Muscle layer of colon (tissue), 2 donors: ENCODE measurements around the gene COA6.
"Not testable (repeated sequence)": the region's sequence is repeated elsewhere in the genome, so short reads cannot be mapped to it uniquely, and the experiment has no call there.

Experiments used
- H3K27ac ChIP-seq: one replicate; pipeline ENCODE4 v1.7.0; 2013; ENCODE audit warnings: low read depth, mild to moderate bottlenecking, low read length, moderate library complexity
- H3K27me3 ChIP-seq, 2 donors: one replicate each; pipeline ENCODE4 v1.7.0; 2013; ENCODE audit warnings: low read length in 2 of 2, mild to moderate bottlenecking in 2 of 2; ENCODE audit not compliant: insufficient read depth in 2 of 2, control insufficient read depth in 1 of 2
- H3K36me3 ChIP-seq: one replicate; pipeline ENCODE4 v1.7.0; 2013; ENCODE audit warnings: mild to moderate bottlenecking, low read length; ENCODE audit not compliant: insufficient read depth
- H3K4me1 ChIP-seq: one replicate; pipeline ENCODE4 v1.7.0; 2013; ENCODE audit warnings: mild to moderate bottlenecking, low read length; ENCODE audit not compliant: insufficient read depth
- H3K4me3 ChIP-seq, 2 donors: one replicate each; pipeline ENCODE4 v1.7.0; 2013; ENCODE audit warnings: low read length in 2 of 2, low read depth in 1 of 2, mild to moderate bottlenecking in 1 of 2, moderate library complexity in 1 of 2
- H3K9ac ChIP-seq: one replicate; pipeline ENCODE4 v1.7.0; 2013; ENCODE audit warnings: low read length
- H3K9me3 ChIP-seq: one replicate; pipeline ENCODE4 v1.7.0; 2013; ENCODE audit warnings: mild to moderate bottlenecking, low read length
- donor health status: abdominal sarcoma.
- donor health status: Adenocarcinoma of cecum.

The COA6 gene

DNA sequence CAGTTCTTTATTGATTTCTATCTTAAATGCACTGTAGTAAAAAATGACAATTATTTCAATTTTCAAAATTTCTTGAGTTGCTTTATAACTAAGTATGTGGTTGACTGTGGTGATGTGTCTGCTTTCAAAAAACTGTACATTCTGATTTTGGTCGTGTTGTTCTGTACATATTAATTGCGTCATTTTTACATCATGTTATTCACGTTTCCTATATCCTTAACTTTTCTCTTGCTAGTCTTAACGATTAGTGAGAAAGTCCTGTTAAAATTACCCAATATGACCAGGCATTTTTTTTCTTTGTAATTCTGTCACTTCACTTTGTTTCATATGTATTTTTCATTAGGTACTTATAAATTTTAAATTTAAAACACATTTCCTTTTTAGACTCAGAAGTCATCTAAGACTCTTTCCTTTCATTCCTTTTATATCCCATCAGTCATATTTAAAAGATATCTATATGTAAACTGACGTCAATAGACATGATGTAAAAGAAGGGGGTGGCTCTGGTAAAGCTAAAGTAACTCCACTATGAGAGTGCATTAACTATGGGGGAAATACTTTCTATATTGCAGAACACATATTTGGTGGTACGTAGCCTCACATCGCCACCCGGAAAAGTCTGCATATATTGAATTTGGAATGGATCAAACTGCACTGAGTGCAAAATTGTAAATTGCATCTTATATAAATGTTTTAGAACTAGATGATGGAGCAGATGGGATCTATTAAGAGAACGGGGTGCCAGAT, 1.1 kb upstream of the COA6 start:
- peak overlapping the region; percentile 79 for H3K9ac ChIP-seq

GRCh38 chr1:234373959-234374254, 651 bp downstream of the COA6 start:
- H3K4me1 ChIP-seq: peaks cover 21% of the 10 kb centered on the region
- H3K9ac ChIP-seq: peak overlapping the region; percentile 79
- H3K4me3 ChIP-seq: peak overlapping the region; percentile 87 to 93
- H3K27me3 ChIP-seq: no peaks in the 10 kb centered on the region
- H3K9me3 ChIP-seq: no peaks in the 10 kb centered on the region
- peaks cover 24% of the 10 kb centered on the region for H3K36me3 ChIP-seq
- peak overlapping the region; percentile 97 for H3K27ac ChIP-seq

More for the DNA sequence above, 1.1 kb upstream of the COA6 start:
- Histone ChIP-seq H3K4me3 (peak overlapping the region; percentile 87 to 93), H3K27ac (peak overlapping the region; percentile 97), H3K4me1 (peaks cover 21% of the 10 kb centered on the region), H3K9me3 (no peaks in the 10 kb centered on the region), H3K36me3 (peaks cover 14% of the 10 kb centered on the region), H3K27me3 (no peaks in the 10 kb centered on the region)

DNA sequence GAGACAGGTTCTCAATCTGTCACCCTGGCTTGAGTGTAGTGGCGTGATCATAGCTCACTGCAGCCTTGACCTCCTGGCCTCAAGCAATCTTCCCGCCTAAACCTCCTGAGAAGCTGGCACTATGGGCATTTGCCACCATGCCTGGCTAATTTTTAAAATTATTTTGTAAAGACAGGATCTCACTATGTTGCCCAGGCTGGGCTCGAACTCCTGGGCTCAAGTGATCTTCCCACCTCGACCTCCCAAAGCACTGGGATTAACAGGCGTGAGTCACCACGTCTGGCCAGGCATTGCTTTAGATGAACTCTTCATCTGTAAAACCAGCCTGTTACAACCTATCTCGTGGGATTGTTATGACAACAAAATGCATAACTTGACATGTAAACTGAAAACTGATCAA, 2.4 kb downstream of the COA6 start:
- Histone ChIP-seq H3K27me3 (no peaks in the 10 kb centered on the region), H3K9ac (no peak overlapping the region), H3K4me1 (peaks cover 21% of the 10 kb centered on the region), H3K4me3 (no peak overlapping the region), H3K36me3 (peaks cover 38% of the 10 kb centered on the region), H3K9me3 (no peaks in the 10 kb centered on the region), H3K27ac (no peak overlapping the region)

- not testable (repeated sequence) for H3K9ac ChIP-seq, H3K4me3 ChIP-seq
- peaks cover 38% of the 10 kb centered on the region for H3K36me3 ChIP-seq
Observed at GRCh38 chr1:234379591-234380109, 6.4 kb downstream of the COA6 start.

DNA sequence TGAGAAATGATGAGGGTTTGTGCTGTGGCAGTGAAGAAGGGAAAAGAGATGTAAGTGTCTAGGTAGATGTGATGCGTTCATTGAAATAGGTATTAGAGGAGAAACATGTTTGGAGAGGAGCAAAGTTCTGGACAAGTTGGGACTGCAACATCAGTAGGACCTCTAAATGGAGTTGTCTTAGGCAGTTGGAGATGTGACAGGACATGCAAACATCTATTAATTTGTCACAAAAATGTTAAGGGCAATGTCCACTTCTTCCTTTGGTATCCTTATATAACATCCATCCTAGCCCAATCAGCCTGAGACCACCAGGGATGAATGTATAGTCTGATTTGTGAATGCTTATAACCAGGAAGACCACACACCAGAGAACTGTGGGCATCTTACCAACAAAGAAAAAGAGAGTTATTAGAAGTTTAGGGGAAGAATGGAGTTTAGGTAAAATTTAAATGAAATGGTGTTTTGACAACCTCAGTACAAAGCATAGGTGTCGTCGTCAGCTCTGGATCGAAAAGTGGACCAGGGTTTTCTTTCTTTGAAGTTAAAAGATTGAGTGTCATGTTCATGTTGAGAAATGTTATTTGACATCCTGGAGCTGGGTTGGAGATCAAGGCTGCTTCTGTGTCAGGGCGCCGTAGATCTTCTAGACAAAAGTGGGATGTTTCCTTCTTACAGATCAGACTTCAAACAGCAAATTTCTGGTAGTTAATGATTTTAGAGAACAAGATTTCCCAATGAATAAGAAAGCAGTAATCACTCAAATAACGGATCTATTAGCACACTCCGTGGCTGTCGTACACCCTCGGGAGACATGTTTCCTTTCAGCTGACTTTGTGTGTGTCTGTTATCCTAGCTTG, 8.7 kb downstream of the COA6 start:
- no peaks in the 10 kb centered on the region for H3K27me3 ChIP-seq
- peaks cover 25% of the 10 kb centered on the region for H3K36me3 ChIP-seq

More at GRCh38 chr1:234379591-234380109, 6.4 kb downstream of the COA6 start:
- H3K27me3 ChIP-seq, H3K4me1 ChIP-seq, H3K27ac ChIP-seq, H3K9me3 ChIP-seq: not testable (repeated sequence)

GRCh38 chr1:234386122-234386521, 12.9 kb downstream of the COA6 start:
- Histone ChIP-seq H3K9me3 (no peaks in the 10 kb centered on the region), H3K27ac (no peak overlapping the region), H3K9ac (no peak overlapping the region), H3K4me1 (no peaks in the 10 kb centered on the region), H3K36me3 (no peaks in the 10 kb centered on the region), H3K4me3 (no peak overlapping the region), H3K27me3 (no peaks in the 10 kb centered on the region)

More for the DNA sequence above, 8.7 kb downstream of the COA6 start:
- no peaks in the 10 kb centered on the region for H3K9me3 ChIP-seq
- H3K4me1 ChIP-seq: no peaks in the 10 kb centered on the region
- H3K4me3 ChIP-seq: no peak overlapping the region
- no peak overlapping the region for H3K27ac ChIP-seq
- H3K9ac ChIP-seq: no peak overlapping the region

DNA sequence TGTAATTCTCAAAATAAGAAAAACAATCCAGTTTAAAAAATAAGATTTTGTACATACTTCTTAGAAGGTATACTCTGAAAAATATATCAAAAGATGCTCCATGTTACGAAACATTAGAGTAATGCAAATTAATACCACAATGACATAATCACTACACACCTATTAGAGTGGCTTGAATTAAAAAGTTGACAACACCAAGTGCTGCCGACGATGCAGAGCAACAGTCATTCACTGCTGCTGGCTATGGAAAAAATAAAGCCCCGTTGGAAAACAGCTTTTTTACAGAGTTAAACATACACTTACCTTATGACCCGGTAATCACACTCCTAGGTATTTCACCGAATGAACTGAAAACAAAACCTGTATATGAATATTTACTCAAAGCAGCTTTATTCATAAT, 14.8 kb downstream of the COA6 start:
- Histone ChIP-seq H3K4me3 (no peak overlapping the region), H3K36me3 (no peaks in the 10 kb centered on the region), H3K27ac (no peak overlapping the region), H3K9ac (no peak overlapping the region), H3K27me3 (no peaks in the 10 kb centered on the region), H3K4me1 (no peaks in the 10 kb centered on the region), H3K9me3 (no peaks in the 10 kb centered on the region)

GRCh38 chr1:234393190-234393589, 19.9 kb downstream of the COA6 start:
- H3K9ac ChIP-seq: no peak overlapping the region

GRCh38 chr1:234395297-234395696, 22.0 kb downstream of the COA6 start:
- no peaks in the 10 kb centered on the region for H3K4me1 ChIP-seq
- no peak overlapping the region for H3K27ac ChIP-seq
- H3K9me3 ChIP-seq: no peaks in the 10 kb centered on the region
- H3K36me3 ChIP-seq: peaks cover 6% of the 10 kb centered on the region
- H3K27me3 ChIP-seq: no peaks in the 10 kb centered on the region
- H3K9ac ChIP-seq: no peak overlapping the region
- no peak overlapping the region for H3K4me3 ChIP-seq

More at GRCh38 chr1:234393190-234393589, 19.9 kb downstream of the COA6 start:
- H3K27me3 ChIP-seq: no peaks in the 10 kb centered on the region
- no peaks in the 10 kb centered on the region for H3K4me1 ChIP-seq
- H3K9me3 ChIP-seq: no peaks in the 10 kb centered on the region
- peaks cover 6% of the 10 kb centered on the region for H3K36me3 ChIP-seq
- H3K27ac ChIP-seq: no peak overlapping the region
- no peak overlapping the region for H3K4me3 ChIP-seq

- H3K9me3 ChIP-seq: no peaks in the 10 kb centered on the region
- no peak overlapping the region for H3K27ac ChIP-seq
- no peak overlapping the region for H3K9ac ChIP-seq
- no peaks in the 10 kb centered on the region for H3K4me1 ChIP-seq
- no peak overlapping the region for H3K4me3 ChIP-seq
- no peaks in the 10 kb centered on the region for H3K27me3 ChIP-seq
- H3K36me3 ChIP-seq: peaks cover 6% of the 10 kb centered on the region
Observed at GRCh38 chr1:234396092-234396491, 22.8 kb downstream of the COA6 start.

- no peaks in the 10 kb centered on the region for H3K9me3 ChIP-seq
- H3K4me1 ChIP-seq: no peaks in the 10 kb centered on the region
- no peak overlapping the region for H3K27ac ChIP-seq
- H3K4me3 ChIP-seq: no peak overlapping the region
- H3K36me3 ChIP-seq: peaks cover 6% of the 10 kb centered on the region
- no peaks in the 10 kb centered on the region for H3K27me3 ChIP-seq
- no peak overlapping the region for H3K9ac ChIP-seq
Observed at GRCh38 chr1:234396871-234397270, 23.6 kb downstream of the COA6 start.
